DOHH2 (cell line): Measurements from ENCODE around the gene PPP1R14C.

Source experiments
- EZH2phosphoT487 ChIP-seq: fragments of 200-600 bp; sonication (generic); IDR thresholded peaks from 2 replicates; pipeline ENCODE4 v1.6.1; 2017; ENCODE audit warnings: borderline replicate concordance, mild to moderate bottlenecking, antibody characterized with exemption, low read length, moderate library complexity, mixed read lengths
- TF ChIP-seq, protein P1 (sequence below): fragments of 200-600 bp; sonication (generic); IDR thresholded peaks from one replicate; pipeline ENCODE4 v1.5.1; 2014; ENCODE audit warnings: antibody characterized with exemption, mild to moderate bottlenecking, low read depth, low read length; ENCODE audit not compliant: poor library complexity, severe bottlenecking

- TF ChIP-seq, protein P1, sequence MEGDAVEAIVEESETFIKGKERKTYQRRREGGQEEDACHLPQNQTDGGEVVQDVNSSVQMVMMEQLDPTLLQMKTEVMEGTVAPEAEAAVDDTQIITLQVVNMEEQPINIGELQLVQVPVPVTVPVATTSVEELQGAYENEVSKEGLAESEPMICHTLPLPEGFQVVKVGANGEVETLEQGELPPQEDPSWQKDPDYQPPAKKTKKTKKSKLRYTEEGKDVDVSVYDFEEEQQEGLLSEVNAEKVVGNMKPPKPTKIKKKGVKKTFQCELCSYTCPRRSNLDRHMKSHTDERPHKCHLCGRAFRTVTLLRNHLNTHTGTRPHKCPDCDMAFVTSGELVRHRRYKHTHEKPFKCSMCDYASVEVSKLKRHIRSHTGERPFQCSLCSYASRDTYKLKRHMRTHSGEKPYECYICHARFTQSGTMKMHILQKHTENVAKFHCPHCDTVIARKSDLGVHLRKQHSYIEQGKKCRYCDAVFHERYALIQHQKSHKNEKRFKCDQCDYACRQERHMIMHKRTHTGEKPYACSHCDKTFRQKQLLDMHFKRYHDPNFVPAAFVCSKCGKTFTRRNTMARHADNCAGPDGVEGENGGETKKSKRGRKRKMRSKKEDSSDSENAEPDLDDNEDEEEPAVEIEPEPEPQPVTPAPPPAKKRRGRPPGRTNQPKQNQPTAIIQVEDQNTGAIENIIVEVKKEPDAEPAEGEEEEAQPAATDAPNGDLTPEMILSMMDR = no peak
- no peak for TF ChIP-seq EZH2phosphoT487
These were observed 16.9 kb downstream of the PPP1R14C start for GRCh38 chr6:150159757-150160156.
